Fibroblast of skin of back (primary cell): ENCODE data around the gene IQUB.
A peak's percentile ranks its signal among the peaks of the same experiment; 100 is the strongest.
"Not testable (repeated sequence)": the region's sequence is repeated elsewhere in the genome, so short reads cannot be mapped to it uniquely, and the experiment has no call there.

Source experiments
- DNase-seq: peaks from one replicate; pipeline ENCODE4 v3.0.0-alpha.2; 2013

The IQUB gene

GRCh38 chr7:123539871-123540270, 5.5 kb upstream of the IQUB start:
- DNase-seq, result no peak

- DNase-seq, result peak; percentile 10
These were observed 4.5 kb upstream of the IQUB start for GRCh38 chr7:123538897-123539296.

- peak; percentile 87 for DNase-seq
These were observed 3.9 kb upstream of the IQUB start for GRCh38 chr7:123538189-123538714.

DNA sequence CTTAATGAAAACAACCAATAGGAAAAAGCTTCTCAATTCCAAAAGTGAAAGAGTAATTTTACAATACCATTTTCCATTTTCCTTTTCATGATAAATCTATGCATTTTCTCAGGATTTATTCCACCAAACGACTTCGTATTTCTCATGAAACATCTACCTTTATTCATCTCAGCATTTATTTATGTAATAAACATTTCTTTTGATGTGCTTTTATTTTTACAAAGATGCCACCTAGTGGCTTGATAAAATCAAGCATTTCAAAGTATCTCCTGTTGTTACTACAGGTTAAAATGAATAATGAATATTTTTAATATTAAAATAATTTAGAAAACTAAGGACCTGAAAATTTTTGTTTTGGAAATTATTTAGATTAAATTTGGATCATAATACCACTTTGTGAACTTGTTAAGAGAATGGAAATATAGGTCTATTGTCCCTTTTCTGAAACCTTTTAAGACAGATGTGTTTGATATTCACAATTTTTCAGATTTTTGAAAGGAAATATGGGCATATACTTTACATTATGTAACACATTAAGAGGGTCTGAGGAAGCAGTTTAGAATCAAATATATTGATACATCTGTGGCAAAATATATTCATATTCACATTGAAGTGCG, 2.7 kb upstream of the IQUB start:
- peak; percentile 21 for DNase-seq

GRCh38 chr7:123535517-123535916, 1.1 kb upstream of the IQUB start:
- DNase-seq, result no peak

- DNase-seq, result no peak
These were observed 439 bp downstream of the IQUB start for GRCh38 chr7:123533929-123534382.

DNA sequence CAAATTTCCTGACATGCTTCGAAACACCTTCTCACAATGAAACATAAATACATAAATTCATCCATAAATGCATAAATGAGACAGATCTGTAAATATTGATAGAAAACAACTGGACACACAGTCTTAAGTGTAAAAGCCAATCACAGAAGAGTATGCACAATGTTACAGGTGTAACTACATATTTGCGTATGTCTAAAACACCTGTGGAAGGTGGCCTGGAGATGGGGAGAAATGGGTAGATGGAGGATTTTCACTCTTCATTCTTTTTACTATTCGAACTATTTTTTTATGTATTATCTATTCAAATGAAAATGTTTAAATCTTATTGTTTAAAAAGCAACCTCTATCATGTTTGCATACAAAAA, 860 bp downstream of the IQUB start:
- no peak for DNase-seq

- peak; percentile 19 for DNase-seq
These were observed 1.4 kb downstream of the IQUB start for GRCh38 chr7:123532788-123533552.

GRCh38 chr7:123532343-123532742, 2.1 kb downstream of the IQUB start:
- not testable (repeated sequence) for DNase-seq

- DNase-seq, result not testable (repeated sequence)
These were observed 4.3 kb downstream of the IQUB start for GRCh38 chr7:123530035-123530591.

DNA sequence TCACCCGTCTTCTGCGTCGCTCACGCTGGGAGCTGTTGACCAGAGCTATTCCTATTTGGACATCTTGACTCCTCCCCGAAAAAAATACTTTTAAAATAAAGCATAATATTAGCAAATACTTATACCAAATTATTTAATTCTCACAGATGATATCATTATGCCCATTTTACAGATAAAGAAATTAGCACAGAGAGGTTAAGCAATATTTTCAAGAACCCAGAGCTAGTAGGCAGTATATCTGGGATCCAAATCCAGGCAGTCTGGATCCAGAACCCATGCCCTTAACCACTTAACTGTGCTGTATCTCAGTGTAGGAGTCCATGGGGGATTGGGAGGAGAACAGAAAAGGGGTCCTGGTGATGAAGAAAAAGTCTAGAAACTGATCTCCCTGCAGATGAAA, 6.1 kb downstream of the IQUB start:
- DNase-seq, result no peak

DNA sequence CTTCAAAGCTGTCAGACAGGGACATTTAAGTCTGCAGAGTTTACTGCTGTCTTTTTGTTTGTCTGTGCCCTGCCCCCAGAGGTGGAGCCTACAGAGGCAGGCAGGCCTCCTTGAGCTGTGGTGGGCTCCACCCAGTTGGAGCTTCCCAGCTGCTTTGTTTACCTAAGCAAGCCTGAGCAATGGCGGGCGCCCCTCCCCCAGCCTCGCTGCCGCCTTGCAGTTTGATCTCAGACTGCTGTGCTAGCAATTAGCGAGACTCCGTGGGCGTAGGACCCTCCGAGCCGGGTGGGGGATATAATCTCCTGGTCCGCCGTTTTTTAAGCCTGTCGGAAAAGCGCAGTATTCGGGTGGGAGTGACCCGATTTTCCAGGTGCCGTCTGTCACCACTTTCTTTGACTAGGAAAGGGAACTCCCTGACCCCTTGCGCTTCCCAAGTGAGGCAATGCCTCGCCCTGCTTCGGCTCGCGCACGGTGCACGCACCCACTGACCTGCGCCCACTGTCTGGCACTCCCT, 6.6 kb downstream of the IQUB start:
- DNase-seq, result not testable (repeated sequence)

GRCh38 chr7:123526533-123526932, 7.9 kb downstream of the IQUB start:
- not testable (repeated sequence) for DNase-seq

GRCh38 chr7:123522066-123522465, 12.3 kb downstream of the IQUB start:
- no peak for DNase-seq

- DNase-seq, result no peak
These were observed 29.2 kb downstream of the IQUB start for GRCh38 chr7:123505221-123505620.

- DNase-seq, result no peak
These were observed 32.2 kb downstream of the IQUB start for GRCh38 chr7:123502201-123502600.

GRCh38 chr7:123500878-123501489, 33.4 kb downstream of the IQUB start:
- DNase-seq, result no peak

DNA sequence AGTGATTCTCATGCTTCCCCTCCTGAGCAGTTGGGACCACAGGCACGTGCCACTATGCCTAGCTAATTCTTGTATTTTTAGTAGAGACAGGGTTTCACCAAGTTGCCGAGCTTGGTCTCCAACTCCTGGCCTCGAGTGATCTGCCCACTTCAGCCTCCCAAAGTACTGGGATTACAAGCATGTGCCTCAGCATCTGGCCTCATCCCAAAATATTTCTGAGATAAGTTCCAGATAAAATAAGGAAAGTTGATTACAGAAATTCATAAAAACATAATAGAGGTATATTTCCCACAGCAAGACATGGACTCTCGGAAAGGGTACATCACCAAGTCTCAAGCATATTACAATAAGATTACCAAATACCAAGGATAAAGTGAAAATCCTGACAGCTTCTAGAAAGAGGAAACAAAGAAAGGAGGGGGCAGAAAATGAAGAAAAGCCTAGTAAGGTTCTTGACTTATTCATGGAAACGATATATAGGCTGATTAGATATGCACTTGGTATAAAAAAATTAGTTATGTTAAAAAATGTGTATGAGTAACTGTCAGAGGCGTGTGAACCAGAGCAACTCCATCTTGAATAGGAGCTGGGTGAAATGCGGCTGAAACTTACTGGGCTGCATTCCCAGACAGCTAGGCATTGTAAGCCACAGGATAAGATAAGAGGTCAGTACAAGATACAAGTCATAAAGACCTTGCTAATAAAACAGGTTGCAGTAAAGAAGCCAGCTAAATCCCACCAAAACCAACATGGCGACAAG, 35.0 kb downstream of the IQUB start:
- DNase-seq, result no peak

DNA sequence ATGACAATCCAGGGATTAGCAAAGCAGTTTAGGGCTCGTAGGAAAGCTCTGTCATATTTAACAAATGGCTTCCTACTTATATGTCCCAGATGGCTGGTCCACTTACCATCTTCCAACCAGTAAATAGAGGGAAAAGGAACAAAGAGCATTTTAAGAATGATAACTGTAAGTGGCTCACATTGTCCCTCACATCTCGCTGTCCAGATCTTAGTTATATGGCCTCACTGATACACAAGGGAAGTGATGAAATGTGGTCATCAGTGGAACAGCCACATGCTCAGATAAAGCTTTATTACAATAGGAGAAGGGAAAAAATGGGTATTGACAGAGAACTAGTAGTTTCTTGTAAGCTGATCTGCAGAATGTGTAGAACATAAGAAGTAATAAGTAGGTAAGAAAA, 35.8 kb downstream of the IQUB start:
- DNase-seq, result no peak

DNA sequence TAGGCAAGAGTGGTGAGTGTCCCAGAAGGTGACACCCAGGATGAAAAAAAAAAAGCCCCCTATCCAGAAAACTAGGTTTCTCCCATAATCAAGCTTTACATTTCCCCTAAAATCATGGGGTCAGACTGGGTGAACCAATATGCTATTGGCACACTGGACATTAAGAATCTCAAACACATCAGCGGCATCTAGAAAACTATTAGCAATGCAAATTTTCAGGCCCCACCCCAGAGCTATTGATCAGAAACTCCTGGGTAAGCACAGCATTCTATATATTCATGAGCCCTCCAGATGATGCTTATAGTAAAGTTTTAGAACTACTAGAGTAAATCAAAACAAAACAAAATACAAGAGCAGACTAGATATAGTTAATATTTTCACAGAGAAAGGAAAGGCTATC, 36.4 kb downstream of the IQUB start:
- DNase-seq, result no peak

- DNase-seq, result peak; percentile 48
These were observed 40.1 kb downstream of the IQUB start for GRCh38 chr7:123494193-123494796.

- peak; percentile 1 for DNase-seq
These were observed 41.9 kb downstream of the IQUB start for GRCh38 chr7:123492485-123492884.
